Measurements from ENCODE around the gene FOLR2.

DNA sequence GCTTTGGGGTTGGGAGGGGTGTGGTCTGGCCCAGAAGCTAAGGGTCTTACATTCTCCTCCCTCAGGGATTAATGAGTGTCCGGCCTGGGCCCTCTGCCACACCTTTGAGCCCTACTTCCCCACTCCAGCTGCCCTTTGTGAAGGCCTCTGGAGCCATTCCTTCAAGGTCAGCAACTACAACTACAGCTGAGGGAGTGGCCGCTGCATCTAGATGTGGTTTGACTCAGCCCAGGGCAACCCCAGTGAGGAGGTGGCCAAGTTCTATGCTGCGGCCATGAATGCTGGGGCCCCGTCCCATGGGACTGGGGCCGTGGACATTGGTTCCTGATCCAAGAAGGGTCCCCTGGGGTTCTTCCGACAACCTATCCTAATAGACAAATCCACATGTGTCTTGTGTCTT, 38.9 kb upstream of the FOLR2 start:
- TF ChIP-seq POLR2A (IDR thresholded peaks at IDR 0.05), result no peak
- TF ChIP-seq, protein P1, sequence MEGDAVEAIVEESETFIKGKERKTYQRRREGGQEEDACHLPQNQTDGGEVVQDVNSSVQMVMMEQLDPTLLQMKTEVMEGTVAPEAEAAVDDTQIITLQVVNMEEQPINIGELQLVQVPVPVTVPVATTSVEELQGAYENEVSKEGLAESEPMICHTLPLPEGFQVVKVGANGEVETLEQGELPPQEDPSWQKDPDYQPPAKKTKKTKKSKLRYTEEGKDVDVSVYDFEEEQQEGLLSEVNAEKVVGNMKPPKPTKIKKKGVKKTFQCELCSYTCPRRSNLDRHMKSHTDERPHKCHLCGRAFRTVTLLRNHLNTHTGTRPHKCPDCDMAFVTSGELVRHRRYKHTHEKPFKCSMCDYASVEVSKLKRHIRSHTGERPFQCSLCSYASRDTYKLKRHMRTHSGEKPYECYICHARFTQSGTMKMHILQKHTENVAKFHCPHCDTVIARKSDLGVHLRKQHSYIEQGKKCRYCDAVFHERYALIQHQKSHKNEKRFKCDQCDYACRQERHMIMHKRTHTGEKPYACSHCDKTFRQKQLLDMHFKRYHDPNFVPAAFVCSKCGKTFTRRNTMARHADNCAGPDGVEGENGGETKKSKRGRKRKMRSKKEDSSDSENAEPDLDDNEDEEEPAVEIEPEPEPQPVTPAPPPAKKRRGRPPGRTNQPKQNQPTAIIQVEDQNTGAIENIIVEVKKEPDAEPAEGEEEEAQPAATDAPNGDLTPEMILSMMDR (IDR thresholded peaks at IDR 0.05), result no peak
